MCF 10A (cell line): ENCODE measurements around the gene GRID1. TPM values are rescaled to one million over a fixed set of nuclear protein-coding genes. Genes with fewer than 3 reads are reported as not detected.

Experiments used
- BruUV-seq: library from RNA; stranded (reverse); fragments of 400-500 nt; replicated peaks from 2 replicates; lab custom pipeline; 2021; lab: Mats Ljungman, UMichigan
- CTCF ChIA-PET: fragments of 300-600 bp; sonication (Branson Sonifier 250); formaldehyde crosslinking; extraction: SDS; loops from one replicate; lab custom pipeline; 2021; ENCODE audit warnings: antibody characterized with exemption, inconsistent platforms; lab: Yijun Ruan, JAX
- POLR2A ChIA-PET: fragments of 300-600, 350-650 bp; sonication (Branson Sonifier 250); formaldehyde crosslinking; extraction: SDS; loops from one replicate; lab custom pipeline; 2020; ENCODE audit warnings: antibody characterized with exemption, inconsistent platforms; lab: Yijun Ruan, JAX
- DNase-seq: peaks from one replicate; pipeline ENCODE4 v3.0.0-alpha.2; 2018; ENCODE audit not compliant: unreplicated experiment
- H3K27ac Mint-ChIP-seq: one replicate; pipeline ENCODE4 v1.8.0; 2022; ENCODE audit warnings: mild to moderate bottlenecking, low read depth, mixed read lengths; ENCODE audit not compliant: unreplicated experiment
- H3K27me3 Mint-ChIP-seq: one replicate; pipeline ENCODE4 v1.8.0; 2022; ENCODE audit warnings: mixed read lengths; ENCODE audit not compliant: insufficient read depth, unreplicated experiment
- H3K36me3 Mint-ChIP-seq: one replicate; pipeline ENCODE4 v1.8.0; 2022; ENCODE audit warnings: mild to moderate bottlenecking, moderate library complexity, mixed read lengths; ENCODE audit not compliant: insufficient read depth, unreplicated experiment
- H3K4me1 Mint-ChIP-seq: one replicate; pipeline ENCODE4 v1.8.0; 2022; ENCODE audit warnings: mixed read lengths; ENCODE audit not compliant: insufficient read depth, unreplicated experiment
- H3K4me3 Mint-ChIP-seq: one replicate; pipeline ENCODE4 v1.8.0; 2022; ENCODE audit warnings: mild to moderate bottlenecking, moderate library complexity, mixed read lengths; ENCODE audit not compliant: unreplicated experiment
- H3K9me3 Mint-ChIP-seq: one replicate; pipeline ENCODE4 v1.8.0; 2022; ENCODE audit warnings: mixed read lengths; ENCODE audit not compliant: unreplicated experiment
- CTCF ChIP-seq: fragments of 200-600 bp; IDR thresholded peaks from one replicate; pipeline ENCODE4 v1.8.0; 2022; ENCODE audit warnings: antibody characterized with exemption, mild to moderate bottlenecking; ENCODE audit not compliant: unreplicated experiment
- intact Hi-C: fragments of 100-400 bp; cut with micrococcal nuclease; formaldehyde crosslinking; loops from 2 replicates; pipeline ENCODE4 v1.14.1; 2022
- total RNA-seq: library from RNA; stranded (reverse); gene quantifications from 2 replicates; pipeline ENCODE4 v1.2.3, GENCODE V29; 2022

The GRID1 gene
- total RNA-seq, 1 experiment from 2014 or later = not detected

DNA sequence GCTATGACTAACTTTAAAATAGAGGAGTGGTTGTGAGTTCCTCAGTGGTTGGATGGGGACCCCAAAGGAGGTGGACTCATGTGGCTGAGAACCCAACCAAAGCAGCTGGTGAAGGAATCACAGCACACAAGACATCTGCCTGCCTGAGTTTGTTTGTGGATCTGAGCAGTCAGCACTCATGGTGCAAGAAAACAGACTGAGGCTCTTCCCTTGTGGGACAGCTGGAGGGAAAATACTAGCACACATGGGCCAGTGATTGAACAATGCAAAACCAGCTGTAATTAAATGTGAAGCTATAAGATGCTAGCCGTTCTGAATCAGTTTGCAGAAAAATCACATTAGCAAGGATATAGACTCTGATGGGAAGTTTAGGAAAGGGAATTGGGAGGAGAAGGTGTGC lies 707.3 kb downstream of the GRID1 start:
- no peak for TF ChIP-seq CTCF
- Mint-ChIP-seq H3K4me3 (no peak overlapping the region), H3K27me3 (no peaks in the 10 kb centered on the region), H3K9me3 (no peaks in the 10 kb centered on the region), H3K27ac (no peak overlapping the region), H3K4me1 (peaks cover 11% of the 10 kb centered on the region), H3K36me3 (no peaks in the 10 kb centered on the region)
- BruUV-seq = no TSS peak
- POLR2A ChIA-PET = no interaction called here
- DNase-seq = no peak
- intact Hi-C loops = no loop called here
- CTCF ChIA-PET = interaction anchor here (1.0 to 1.3 kb wide), 2 partner anchors 19 to 719 kb away, joined by 3 read pairs; no protein-coding TSS in a partner anchor

DNA sequence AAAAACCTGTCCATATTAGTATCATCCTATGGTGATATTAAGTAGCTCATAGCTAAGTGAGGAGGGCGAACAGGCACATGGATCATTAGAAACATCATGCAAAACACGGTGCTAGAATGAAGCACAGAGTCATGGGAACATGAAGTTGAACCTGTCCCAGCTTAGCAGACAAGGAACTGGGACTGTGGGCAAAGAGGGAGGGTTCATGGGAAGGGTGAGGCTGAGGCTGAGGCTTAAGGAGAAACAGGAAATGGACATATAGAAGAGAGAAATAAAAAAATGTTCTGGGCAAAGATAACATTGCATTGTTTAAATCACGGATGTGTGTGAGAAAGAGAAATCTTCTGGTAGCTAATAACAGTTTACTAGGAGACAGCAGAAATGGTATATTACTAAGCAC lies 708.1 kb downstream of the GRID1 start:
- H3K27ac Mint-ChIP-seq = no peak overlapping the region
- intact Hi-C loops = no loop called here
- CTCF ChIA-PET = interaction anchor here (1.3 kb wide), 1 partner anchor 18 kb away, joined by 3 read pairs; no protein-coding TSS in a partner anchor

DNA sequence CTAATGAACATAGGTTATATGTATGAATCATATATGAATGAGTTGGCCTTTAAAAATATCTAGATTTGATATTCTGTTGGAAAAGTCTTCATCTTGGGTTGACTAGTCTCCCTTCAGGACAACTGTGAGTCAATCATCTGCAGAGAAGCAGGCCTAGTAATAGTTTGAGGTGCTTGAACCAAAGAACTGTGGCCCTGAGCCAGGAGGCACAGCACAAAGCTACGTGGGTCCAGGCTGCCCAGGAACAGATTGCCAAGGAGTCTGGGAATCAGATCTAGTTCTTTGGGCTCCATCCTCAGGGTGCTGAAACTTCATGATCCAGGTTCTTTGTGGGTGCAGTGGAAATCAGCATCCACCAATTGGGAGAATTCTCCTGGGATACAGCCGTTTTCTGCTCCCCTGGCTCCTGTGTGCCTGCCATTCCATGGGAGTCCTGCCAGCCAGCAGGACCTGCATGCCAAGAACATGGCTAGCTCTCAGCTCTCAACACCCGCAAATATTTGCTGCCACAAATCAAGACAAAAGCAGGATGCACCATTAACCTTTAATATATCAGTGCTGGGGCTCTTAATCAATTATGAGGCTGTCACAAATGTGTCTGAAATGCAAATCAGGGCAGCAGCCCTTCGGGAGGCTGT lies 709.0 kb downstream of the GRID1 start:
- H3K4me3 Mint-ChIP-seq = no peak overlapping the region
- no TSS peak for BruUV-seq
- no peak for TF ChIP-seq CTCF
- intact Hi-C loops = no loop called here
- CTCF ChIA-PET = interaction anchor here (0.6 kb wide), 1 partner anchor 42 kb away, joined by 3 read pairs; no protein-coding TSS in a partner anchor
- no peaks in the 10 kb centered on the region for H3K9me3 Mint-ChIP-seq
- H3K27me3 Mint-ChIP-seq = no peaks in the 10 kb centered on the region
- no peak for DNase-seq
- no peaks in the 10 kb centered on the region for H3K36me3 Mint-ChIP-seq
- H3K27ac Mint-ChIP-seq = no peak overlapping the region
- POLR2A ChIA-PET = interaction anchor here (1.0 kb wide), 1 partner anchor 12 kb away, joined by 3 read pairs; no protein-coding TSS in a partner anchor
- H3K4me1 Mint-ChIP-seq = peaks cover 11% of the 10 kb centered on the region

More for the DNA sequence above, 708.1 kb downstream of the GRID1 start:
- DNase-seq = no peak
- Mint-ChIP-seq H3K36me3 (no peaks in the 10 kb centered on the region), H3K4me1 (peaks cover 11% of the 10 kb centered on the region), H3K27me3 (no peaks in the 10 kb centered on the region), H3K9me3 (no peaks in the 10 kb centered on the region), H3K4me3 (no peak overlapping the region)
- BruUV-seq = no TSS peak
- TF ChIP-seq CTCF = no peak
- POLR2A ChIA-PET = interaction anchor here (1.0 kb wide), 1 partner anchor 13 kb away, joined by 3 read pairs; no protein-coding TSS in a partner anchor

DNA sequence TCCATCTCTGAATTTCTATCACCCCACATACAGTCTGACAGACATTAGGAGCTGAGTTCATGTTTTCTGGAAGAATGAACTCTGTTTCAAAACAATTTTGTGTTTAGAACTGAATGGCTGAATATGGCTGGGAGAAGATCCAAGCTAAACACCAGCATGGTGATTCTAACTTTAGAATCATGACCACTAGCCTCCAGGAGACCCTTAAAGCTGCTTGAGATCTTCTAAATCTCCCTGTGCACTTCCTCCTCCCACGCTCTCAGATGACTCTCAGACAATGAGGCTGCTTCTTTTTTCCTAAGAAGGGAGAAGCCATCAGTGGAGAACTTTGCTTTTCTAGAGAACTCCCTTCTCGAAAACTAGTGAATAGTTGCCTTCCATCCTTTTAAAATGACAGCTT lies 711.2 kb downstream of the GRID1 start:
- no peaks in the 10 kb centered on the region for H3K27me3 Mint-ChIP-seq
- H3K9me3 Mint-ChIP-seq = no peaks in the 10 kb centered on the region
- CTCF ChIA-PET = no interaction called here
- H3K4me1 Mint-ChIP-seq = peaks cover 11% of the 10 kb centered on the region
- no peak for DNase-seq
- TF ChIP-seq CTCF = no peak
- BruUV-seq = no TSS peak
- intact Hi-C loops = no loop called here
- no peak overlapping the region for H3K4me3 Mint-ChIP-seq
- POLR2A ChIA-PET = no interaction called here
- no peak overlapping the region for H3K27ac Mint-ChIP-seq
- no peaks in the 10 kb centered on the region for H3K36me3 Mint-ChIP-seq
